Esophagus squamous epithelium (tissue), 5 donors: Measurements from ENCODE around the gene UBE3B. TPM values are rescaled to one million over a fixed set of nuclear protein-coding genes. Genes with fewer than 3 reads are reported as not detected.

ENCODE experiments used
- DNase-seq: peaks from one replicate; lab custom pipeline; 2025; lab: John Stamatoyannopoulos, UW
- H3K27ac ChIP-seq, 4 donors: fragments of 200-600 bp; sonication (generic); one replicate each; pipeline ENCODE4 v1.5.1; 2016 to 2019; ENCODE audit warnings: mild to moderate bottlenecking in 1 of 4
- H3K27me3 ChIP-seq, 4 donors: fragments of 200-600 bp; sonication (generic); 1 replicate in 3 of 4; 2 replicates in 1 of 4; pipeline versions ENCODE4 v1.5.1 to v1.6.0; 2017 to 2021; ENCODE audit warnings: antibody characterized with exemption in 1 of 4
- H3K36me3 ChIP-seq, 3 donors: fragments of 200-600 bp; sonication (generic); one replicate each; pipeline ENCODE4 v1.5.1; 2016 to 2019
- H3K4me1 ChIP-seq, 3 donors: fragments of 200-600 bp; sonication (generic); one replicate each; pipeline ENCODE4 v1.5.1; 2017 to 2019
- H3K4me3 ChIP-seq, 4 donors: fragments of 200-600 bp; sonication (generic); 1 replicate in 3 of 4; 2 replicates in 1 of 4; pipeline ENCODE4 v1.5.1; 2016 to 2019; ENCODE audit warnings: mild to moderate bottlenecking in 2 of 4, moderate library complexity in 1 of 4
- H3K9me3 ChIP-seq, 3 donors: fragments of 200-600 bp; sonication (generic); one replicate each; pipeline ENCODE4 v1.5.1; 2016 to 2019
- POLR2A ChIP-seq, 4 donors: fragments of 450-650 bp; IDR thresholded peaks; one replicate each; pipeline ENCODE4 v1.6.1; 2017; ENCODE audit warnings: antibody characterized with exemption in 4 of 4, mild to moderate bottlenecking in 4 of 4, moderate library complexity in 3 of 4
- WGBS, 2 donors: methylation state at CpG; one replicate each; pipeline ENCODE4 v1.1.5; 2018; 5-methylcytosine and 5-hydroxymethylcytosine counted together
- intact Hi-C: fragments of 100-400 bp; cut with DNase I; formaldehyde crosslinking; loops from one replicate; pipeline ENCODE4 v1.15.0; 2022
- total RNA-seq, 4 donors: library from RNA; depleted of rRNA; stranded (reverse); fragments of >200 nt; gene quantifications; one replicate each; pipeline ENCODE4 v1.1.0, GENCODE V29; 2016
- TF ChIP-seq, protein P1 (sequence below), 6 experiments: fragments of 450-650 bp in 4 of 6; fragments of 200-600 bp in 2 of 6; sonication (generic) in 2 of 6; IDR thresholded peaks; one replicate each; pipeline ENCODE4 v1.5.1; 2016 to 2019; ENCODE audit warnings: antibody characterized with exemption in 6 of 6, mild to moderate bottlenecking in 4 of 6, moderate library complexity in 4 of 6
- donor health status: DM: yes; HTN: yes; CAD: no.

Gene UBE3B
- total RNA-seq, 4 donors from 2014 or later: 31.7 to 48.7 (median 37.6) TPM

DNA sequence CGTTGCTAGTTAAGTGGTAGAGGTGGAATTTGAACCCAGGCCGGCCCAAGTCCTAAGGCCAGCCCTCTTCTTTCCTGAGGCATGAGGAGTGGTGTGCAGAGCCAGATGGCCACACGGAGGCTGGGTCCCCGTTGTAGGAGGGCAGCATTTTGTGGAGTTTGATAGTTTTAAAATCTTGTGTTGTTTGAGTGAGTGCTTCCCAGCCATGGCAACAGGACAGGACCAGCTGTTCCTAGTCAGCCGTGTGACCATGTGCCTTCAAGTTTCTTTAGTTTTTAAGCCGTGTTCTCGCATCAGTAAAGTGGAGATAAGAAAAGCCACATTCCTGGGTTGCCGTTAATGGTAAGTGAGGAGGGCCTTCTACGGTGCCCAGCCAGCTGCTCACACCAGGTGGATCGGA is 44.4 kb downstream of the UBE3B start:
- H3K4me1 ChIP-seq: peaks cover 0 to 20% (median 12%) of the 10 kb centered on the region in 3 donors
- H3K27ac ChIP-seq: no peak overlapping the region
- TF ChIP-seq, protein P1, sequence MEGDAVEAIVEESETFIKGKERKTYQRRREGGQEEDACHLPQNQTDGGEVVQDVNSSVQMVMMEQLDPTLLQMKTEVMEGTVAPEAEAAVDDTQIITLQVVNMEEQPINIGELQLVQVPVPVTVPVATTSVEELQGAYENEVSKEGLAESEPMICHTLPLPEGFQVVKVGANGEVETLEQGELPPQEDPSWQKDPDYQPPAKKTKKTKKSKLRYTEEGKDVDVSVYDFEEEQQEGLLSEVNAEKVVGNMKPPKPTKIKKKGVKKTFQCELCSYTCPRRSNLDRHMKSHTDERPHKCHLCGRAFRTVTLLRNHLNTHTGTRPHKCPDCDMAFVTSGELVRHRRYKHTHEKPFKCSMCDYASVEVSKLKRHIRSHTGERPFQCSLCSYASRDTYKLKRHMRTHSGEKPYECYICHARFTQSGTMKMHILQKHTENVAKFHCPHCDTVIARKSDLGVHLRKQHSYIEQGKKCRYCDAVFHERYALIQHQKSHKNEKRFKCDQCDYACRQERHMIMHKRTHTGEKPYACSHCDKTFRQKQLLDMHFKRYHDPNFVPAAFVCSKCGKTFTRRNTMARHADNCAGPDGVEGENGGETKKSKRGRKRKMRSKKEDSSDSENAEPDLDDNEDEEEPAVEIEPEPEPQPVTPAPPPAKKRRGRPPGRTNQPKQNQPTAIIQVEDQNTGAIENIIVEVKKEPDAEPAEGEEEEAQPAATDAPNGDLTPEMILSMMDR (IDR thresholded peaks at IDR 0.05): no peak
- no peak for TF ChIP-seq POLR2A (IDR thresholded peaks at IDR 0.05)
- H3K9me3 ChIP-seq: no peaks in the 10 kb centered on the region
- WGBS, 2 donors: 80 to 93% methylated on average over 4 to 9 of the region's 10 CpGs
- no peak for DNase-seq
- peaks cover 6 to 100% (median 40%) of the 10 kb centered on the region in 3 donors for H3K36me3 ChIP-seq
- no peak overlapping the region for H3K4me3 ChIP-seq
- intact Hi-C loops: loop anchor here (5.0 kb wide), 1 partner anchor 250 kb away; no protein-coding TSS in a partner anchor
- no peaks in the 10 kb centered on the region for H3K27me3 ChIP-seq

DNA sequence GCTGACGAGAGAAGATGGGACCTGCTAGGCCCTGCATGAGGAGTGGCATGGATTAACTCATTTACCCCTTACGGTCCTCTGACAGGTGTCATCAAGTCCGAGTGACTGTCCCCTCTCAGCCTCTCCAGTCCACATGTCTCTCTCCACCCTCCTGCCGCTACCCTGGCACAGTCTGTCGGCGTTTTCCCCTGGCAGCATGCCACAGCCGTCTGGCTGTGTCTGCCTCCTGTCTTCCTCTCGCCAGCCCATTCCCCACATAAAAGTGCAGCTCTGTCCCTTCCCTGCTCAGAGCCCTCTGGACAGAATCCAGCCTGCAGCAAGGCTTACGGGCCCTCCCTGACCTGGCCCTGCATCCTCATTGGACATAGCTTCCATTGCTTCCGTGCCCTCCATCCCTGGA is 45.6 kb downstream of the UBE3B start:
- no peak overlapping the region for H3K27ac ChIP-seq
- H3K4me3 ChIP-seq: no peak overlapping the region
- no peaks in the 10 kb centered on the region for H3K27me3 ChIP-seq
- peaks cover 6 to 100% (median 30%) of the 10 kb centered on the region in 3 donors for H3K36me3 ChIP-seq
- no peak for TF ChIP-seq POLR2A (IDR thresholded peaks at IDR 0.05)
- TF ChIP-seq, protein P1 (IDR thresholded peaks at IDR 0.05): no peak
- peaks cover 0 to 18% (median 12%) of the 10 kb centered on the region in 3 donors for H3K4me1 ChIP-seq
- WGBS, 2 donors: 75 to 81% methylated on average over 8 to 10 of the region's 10 CpGs
- DNase-seq: no peak
- intact Hi-C loops: loop anchor here (5.0 kb wide), 1 partner anchor 249 kb away; no protein-coding TSS in a partner anchor
- H3K9me3 ChIP-seq: no peaks in the 10 kb centered on the region

DNA sequence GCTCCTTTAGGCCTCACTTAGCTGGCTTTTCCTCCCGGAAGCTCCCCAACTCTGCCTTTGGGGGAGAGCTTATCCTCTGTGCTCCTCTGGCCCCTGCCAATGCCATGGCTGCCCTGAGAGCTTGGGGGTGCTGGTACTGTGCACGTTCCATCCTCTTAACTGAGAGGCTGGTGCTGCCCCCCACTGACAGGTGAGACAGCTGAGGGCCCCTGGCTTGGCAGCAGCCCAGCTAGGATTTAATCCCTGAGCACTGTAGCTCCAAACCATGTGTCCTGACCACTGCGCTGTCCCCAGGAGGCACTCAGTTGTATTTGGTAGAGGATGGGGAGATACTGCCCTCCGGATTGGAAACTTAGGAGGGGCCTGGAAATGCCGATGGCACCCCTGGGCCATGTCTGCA is 46.1 kb downstream of the UBE3B start:
- TF ChIP-seq, protein P1 (IDR thresholded peaks at IDR 0.05): no peak
- TF ChIP-seq POLR2A (IDR thresholded peaks at IDR 0.05): no peak
- intact Hi-C loops: loop anchor here (5.0 kb wide), 1 partner anchor 249 kb away; no protein-coding TSS in a partner anchor

DNA sequence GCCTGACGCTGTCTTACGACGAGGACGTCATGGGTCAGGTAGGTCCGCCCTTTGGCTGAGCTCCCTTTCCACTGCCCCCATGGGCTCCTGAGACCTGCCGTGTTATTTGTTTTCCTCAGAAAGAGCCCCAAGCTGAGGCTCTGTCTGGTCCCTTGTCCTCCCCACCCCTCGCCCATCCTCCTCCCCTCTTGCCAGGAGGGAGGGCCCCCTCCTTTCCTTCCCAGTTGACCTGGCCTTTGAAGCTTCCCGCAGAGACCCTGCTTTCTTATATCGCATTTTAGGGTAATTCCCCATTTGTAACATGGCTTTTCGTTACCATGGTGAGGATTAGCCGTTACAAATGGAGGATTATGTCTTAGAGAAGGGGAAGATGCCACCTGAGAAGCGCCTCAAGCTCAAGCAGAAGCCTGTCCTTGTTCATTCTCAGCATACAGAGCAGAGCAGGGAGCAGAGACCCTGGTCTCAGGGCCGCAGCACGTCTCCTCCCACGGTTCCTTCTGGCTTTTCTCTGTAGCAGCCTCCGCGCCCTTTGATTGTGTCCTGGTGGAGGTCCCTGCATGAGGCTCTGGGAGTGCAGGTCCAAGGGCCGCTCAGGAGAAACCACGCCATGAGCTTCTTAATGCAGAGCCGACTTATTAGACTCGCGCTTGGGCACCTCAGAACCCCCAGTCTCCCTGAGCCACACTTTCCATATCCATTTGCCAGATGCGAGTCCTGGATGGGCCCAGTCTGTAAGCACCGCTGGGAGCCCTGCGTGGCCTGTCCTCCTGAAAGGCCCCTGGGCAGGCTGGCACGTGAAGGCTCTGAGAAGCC is 47.2 kb downstream of the UBE3B start:
- WGBS, 2 donors: 85 to 86% methylated on average over 10 to 23 of the region's 26 CpGs
- Histone ChIP-seq H3K4me1 (peaks cover 0 to 4% (median 2%) of the 10 kb centered on the region in 3 donors), H3K36me3 (peaks cover 6 to 100% (median 29%) of the 10 kb centered on the region in 3 donors), H3K4me3 (no peak overlapping the region), H3K27ac (no peak overlapping the region), H3K27me3 (no peaks in the 10 kb centered on the region), H3K9me3 (no peaks in the 10 kb centered on the region)
- TF ChIP-seq, protein P1 (IDR thresholded peaks at IDR 0.05): no peak
- TF ChIP-seq POLR2A (IDR thresholded peaks at IDR 0.05): no peak
- DNase-seq: no peak
- intact Hi-C loops: loop anchor here (5.0 kb wide), 1 partner anchor 248 kb away; no protein-coding TSS in a partner anchor

More for the DNA sequence above, 46.1 kb downstream of the UBE3B start:
- Histone ChIP-seq H3K4me3 (no peak overlapping the region), H3K4me1 (peaks cover 0 to 14% (median 7%) of the 10 kb centered on the region in 3 donors), H3K27ac (no peak overlapping the region), H3K9me3 (no peaks in the 10 kb centered on the region), H3K27me3 (no peaks in the 10 kb centered on the region), H3K36me3 (peaks cover 6 to 100% (median 29%) of the 10 kb centered on the region in 3 donors)
- no peak for DNase-seq
- WGBS, 2 donors: 38% methylated on average over 1 of the region's 5 CpGs; no CpG with 5 or more reads in 1 of the 2 donors

DNA sequence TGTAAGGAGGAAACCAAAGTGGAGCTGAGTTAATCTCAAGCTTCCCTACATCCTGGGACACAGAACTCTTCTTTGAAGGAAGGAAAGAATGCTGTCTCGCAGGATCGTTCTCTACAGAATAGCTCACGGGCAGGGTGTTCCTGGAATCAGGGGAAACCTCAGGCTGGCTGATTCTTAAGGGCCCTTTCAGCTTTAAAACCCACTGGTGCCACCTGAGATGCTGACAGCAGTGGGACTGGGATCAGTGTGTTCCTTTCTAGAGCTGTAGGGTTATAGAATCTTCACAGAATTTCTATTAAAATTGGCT is 47.8 kb downstream of the UBE3B start:
- H3K36me3 ChIP-seq: peaks cover 6 to 100% (median 32%) of the 10 kb centered on the region in 3 donors
- TF ChIP-seq, protein P1 (IDR thresholded peaks at IDR 0.05): no peak
- TF ChIP-seq POLR2A (IDR thresholded peaks at IDR 0.05): no peak
- H3K27ac ChIP-seq: no peak overlapping the region
- no peak overlapping the region for H3K4me3 ChIP-seq
- H3K4me1 ChIP-seq: no peaks in the 10 kb centered on the region
- no peak for DNase-seq
- intact Hi-C loops: no loop called here
- no peaks in the 10 kb centered on the region for H3K9me3 ChIP-seq
- 56 to 86% methylated on average over 2 to 3 of the region's 3 CpGs for WGBS, 2 donors
- no peaks in the 10 kb centered on the region for H3K27me3 ChIP-seq
